H9 (cell line): ENCODE measurements around the gene EMB. TPM values are rescaled to one million over a fixed set of nuclear protein-coding genes. Genes with fewer than 3 reads are reported as not detected.

Experiments used
- DNase-seq: peaks from one replicate; pipeline ENCODE4 v3.0.0-alpha.2; 2017
- H2AFZ ChIP-seq: one replicate; pipeline ENCODE4 v1.6.1; 2013; ENCODE audit warnings: mild to moderate bottlenecking, low read length, control low read depth, moderate library complexity
- H2AK5ac ChIP-seq: 2 replicates; pipeline ENCODE4 v1.6.1; 2013; ENCODE audit warnings: low read length, control low read depth, mixed read lengths; ENCODE audit not compliant: insufficient read length
- H2BK120ac ChIP-seq: one replicate; pipeline ENCODE4 v1.6.1; 2013; ENCODE audit warnings: low read depth, mild to moderate bottlenecking, low read length, control low read depth, inconsistent platforms; ENCODE audit not compliant: poor library complexity, severe bottlenecking
- H2BK12ac ChIP-seq: 2 replicates; pipeline ENCODE4 v1.6.1; 2013; ENCODE audit warnings: low read length, control low read depth, mixed read lengths, low read depth; ENCODE audit not compliant: insufficient read length
- H2BK15ac ChIP-seq: 2 replicates; pipeline ENCODE4 v1.6.1; 2013; ENCODE audit warnings: low read depth, low read length, control low read depth
- H2BK20ac ChIP-seq: one replicate; pipeline ENCODE4 v1.6.1; 2013; ENCODE audit warnings: low read depth, mild to moderate bottlenecking, low read length, control low read depth, inconsistent platforms; ENCODE audit not compliant: poor library complexity, severe bottlenecking
- H2BK5ac ChIP-seq: 2 replicates; pipeline ENCODE4 v1.6.1; 2013; ENCODE audit warnings: low read length, control low read depth, mixed read lengths; ENCODE audit not compliant: insufficient read length
- H3K14ac ChIP-seq: 2 replicates; pipeline ENCODE4 v1.6.1; 2013; ENCODE audit warnings: low read length, control low read depth; ENCODE audit not compliant: insufficient read depth
- H3K18ac ChIP-seq: 2 replicates; pipeline ENCODE4 v1.6.1; 2013; ENCODE audit warnings: low read depth, mild to moderate bottlenecking, mixed read lengths, low read length, control low read depth; ENCODE audit not compliant: insufficient read length
- H3K23ac ChIP-seq: 2 replicates; pipeline ENCODE4 v1.6.1; 2013; ENCODE audit warnings: low read length, control low read depth, mixed read lengths, low read depth; ENCODE audit not compliant: insufficient read length
- H3K23me2 ChIP-seq: 2 replicates; pipeline ENCODE4 v1.6.1; 2013; ENCODE audit warnings: low read depth, mild to moderate bottlenecking, mixed read lengths, low read length, control low read depth; ENCODE audit not compliant: insufficient read length, poor library complexity, severe bottlenecking
- H3K27ac ChIP-seq: 2 replicates; pipeline ENCODE4 v1.5.1; 2013; ENCODE audit warnings: low read length, control low read depth, mixed read lengths, low read depth; ENCODE audit not compliant: insufficient read length
- H3K27me3 ChIP-seq: 2 replicates; pipeline ENCODE4 v1.6.1; 2013; ENCODE audit warnings: low read length, control low read depth, inconsistent platforms; ENCODE audit not compliant: insufficient read depth
- H3K4ac ChIP-seq: 2 replicates; pipeline ENCODE4 v1.6.1; 2013; ENCODE audit warnings: low read depth, mild to moderate bottlenecking, control low read depth, inconsistent platforms, low read length, moderate library complexity
- H3K4me1 ChIP-seq: 2 replicates; pipeline ENCODE4 v1.6.1; 2013; ENCODE audit warnings: low read length, control low read depth, inconsistent platforms; ENCODE audit not compliant: insufficient read depth
- H3K4me2 ChIP-seq: 2 replicates; pipeline ENCODE4 v1.6.1; 2013; ENCODE audit warnings: low read length, control low read depth, mixed read lengths; ENCODE audit not compliant: insufficient read length, insufficient read depth
- H3K56ac ChIP-seq: 2 replicates; pipeline ENCODE4 v1.6.1; 2013; ENCODE audit warnings: low read depth, mild to moderate bottlenecking, mixed read lengths, low read length, control low read depth; ENCODE audit not compliant: insufficient read length
- H3K79me1 ChIP-seq: 2 replicates; pipeline ENCODE4 v1.6.1; 2013; ENCODE audit warnings: low read depth, mild to moderate bottlenecking, moderate library complexity, low read length, control low read depth, inconsistent platforms; ENCODE audit not compliant: insufficient read depth, poor library complexity, severe bottlenecking
- H3K79me2 ChIP-seq: 2 replicates; pipeline ENCODE4 v1.6.1; 2013; ENCODE audit warnings: low read length, control low read depth, inconsistent platforms; ENCODE audit not compliant: insufficient read depth
- H3K9ac ChIP-seq: 2 replicates; pipeline ENCODE4 v1.6.1; 2013; ENCODE audit warnings: low read length, control low read depth, mixed read lengths; ENCODE audit not compliant: insufficient read length; ENCODE audit errors: extremely low read depth
- H3K9me3 ChIP-seq: one replicate; pipeline ENCODE4 v1.6.1; 2013; ENCODE audit warnings: low read depth, low read length, inconsistent platforms; ENCODE audit not compliant: control insufficient read depth
- H3T11ph ChIP-seq: one replicate; pipeline ENCODE4 v1.6.1; 2013; ENCODE audit warnings: mild to moderate bottlenecking, low read length, control low read depth, inconsistent platforms
- H4K20me1 ChIP-seq: one replicate; pipeline ENCODE4 v1.6.1; 2013; ENCODE audit not compliant: control insufficient read depth, insufficient read length, insufficient read depth
- H4K5ac ChIP-seq: 2 replicates; pipeline ENCODE4 v1.6.1; 2013; ENCODE audit warnings: low read depth, mild to moderate bottlenecking, mixed read lengths, low read length, control low read depth; ENCODE audit not compliant: insufficient read length
- H4K8ac ChIP-seq: replicated peaks from 2 replicates; pipeline ENCODE4 v1.6.1; 2013; ENCODE audit warnings: low read length, control low read depth, mixed read lengths, low read depth; ENCODE audit not compliant: insufficient read length
- H4K91ac ChIP-seq: 2 replicates; pipeline ENCODE4 v1.6.1; 2013; ENCODE audit warnings: low read depth, mild to moderate bottlenecking, moderate library complexity, mixed read lengths, low read length, control low read depth; ENCODE audit not compliant: insufficient read length
- H3K27ac Mint-ChIP-seq, 3 experiments: 2 replicates in 2 of 3; 3 replicates in 1 of 3; pipeline ENCODE4 v1.8.0; 2020 to 2021; ENCODE audit warnings: mixed read lengths in 3 of 3, mild to moderate bottlenecking in 1 of 3, moderate library complexity in 1 of 3
- H3K27me3 Mint-ChIP-seq: 2 replicates; pipeline ENCODE4 v1.8.0; 2021; ENCODE audit warnings: low read depth, mild to moderate bottlenecking, moderate library complexity, mixed read lengths
- H3K36me3 Mint-ChIP-seq, 3 experiments: 2 replicates in 2 of 3; 3 replicates in 1 of 3; pipeline ENCODE4 v1.8.0; 2020 to 2021; ENCODE audit warnings: low read depth in 3 of 3, mixed read lengths in 3 of 3; ENCODE audit not compliant: insufficient read depth in 1 of 3
- H3K4me1 Mint-ChIP-seq, 2 experiments: 2 replicates each; pipeline ENCODE4 v1.8.0; 2020; ENCODE audit warnings: mixed read lengths in 2 of 2
- H3K4me3 Mint-ChIP-seq, 2 experiments: 2 replicates in 1 of 2; 3 replicates in 1 of 2; pipeline ENCODE4 v1.8.0; 2020 to 2021; ENCODE audit warnings: mild to moderate bottlenecking in 2 of 2, mixed read lengths in 2 of 2, moderate library complexity in 1 of 2
- H3K9me3 Mint-ChIP-seq, 2 experiments: 2 replicates in 1 of 2; 3 replicates in 1 of 2; pipeline ENCODE4 v1.8.0; 2020; ENCODE audit warnings: mild to moderate bottlenecking in 2 of 2, mixed read lengths in 2 of 2, moderate library complexity in 1 of 2
- WGBS: extraction: QIAGEN DNeasy Blood & Tissue Kit; methylation state at CpG from one replicate; pipeline ENCODE4 v1.1.7; 2013; ENCODE audit warnings: missing lambda C conversion rate, low lambda C conversion rate, mixed read lengths; ENCODE audit not compliant: insufficient read length; ENCODE audit errors: extremely low coverage; 5-methylcytosine and 5-hydroxymethylcytosine counted together
- total RNA-seq: library from RNA; stranded (reverse); gene quantifications from 2 replicates; pipeline ENCODE4 v1.2.1, GENCODE V29; 2021
- TF ChIP-seq, protein P1 (sequence below): fragments of 200-600 bp; sonication (generic); conservative IDR thresholded peaks from 3 replicates; pipeline ENCODE4 v1.8.0; 2021; ENCODE audit warnings: antibody characterized with exemption, mild to moderate bottlenecking

The EMB gene
- total RNA-seq, 1 experiment from 2014 or later, result 39.4 TPM

DNA sequence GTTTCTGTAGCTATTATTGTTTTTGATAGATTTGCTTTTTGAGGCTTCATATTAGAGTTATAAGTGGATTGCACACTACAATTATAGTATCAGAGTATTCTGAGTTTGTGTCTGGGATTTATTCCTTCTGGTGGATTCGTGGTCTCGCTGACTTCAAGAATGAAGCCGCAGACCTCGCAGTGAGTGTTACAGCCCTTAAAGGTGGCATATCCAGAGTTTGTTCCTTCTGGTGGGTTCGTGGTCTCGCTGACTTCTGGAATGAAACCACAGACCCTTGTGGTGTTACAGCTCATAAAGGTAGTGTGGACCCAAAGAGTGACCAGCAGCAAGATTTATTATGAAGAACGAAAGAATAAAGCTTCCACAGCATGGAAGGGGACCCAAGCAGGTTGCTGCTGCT lies 6.9 kb upstream of the EMB start:
- Histone ChIP-seq H4K20me1 (no peaks in the 10 kb centered on the region), H3K79me1 (no peaks in the 10 kb centered on the region), H4K91ac (no peak overlapping the region), H3K56ac (no peak overlapping the region), H3K18ac (no peak overlapping the region), H3K23ac (no peak overlapping the region), H2BK20ac (no peak overlapping the region), H4K5ac (no peak overlapping the region), H3K9me3 (no peaks in the 10 kb centered on the region), H2AK5ac (no peak overlapping the region), H4K8ac (no peak overlapping the region), H3K23me2 (no peaks in the 10 kb centered on the region), H3T11ph (no peak overlapping the region), H3K4ac (no peak overlapping the region), H2AFZ (no peak overlapping the region), H3K27ac (no peak overlapping the region), H2BK120ac (no peak overlapping the region), H3K79me2 (no peaks in the 10 kb centered on the region), H2BK5ac (no peak overlapping the region), H3K4me1 (no peaks in the 10 kb centered on the region), H2BK15ac (no peak overlapping the region), H3K27me3 (no peaks in the 10 kb centered on the region), H2BK12ac (no peak overlapping the region), H3K14ac (no peak overlapping the region), H3K4me2 (no peak overlapping the region), H3K9ac (no peak overlapping the region)
- Mint-ChIP-seq H3K9me3 (peaks cover 17 to 27% of the 10 kb centered on the region in 2 experiments), H3K4me1 (peaks cover 0 to 4% of the 10 kb centered on the region in 2 experiments; a peak in 1 of 4 replicates), H3K36me3 (no peaks in the 10 kb centered on the region; a peak in 2 of 7 replicates), H3K4me3 (no peak overlapping the region), H3K27ac (no peak overlapping the region), H3K27me3 (no peaks in the 10 kb centered on the region)
- TF ChIP-seq, protein P1, sequence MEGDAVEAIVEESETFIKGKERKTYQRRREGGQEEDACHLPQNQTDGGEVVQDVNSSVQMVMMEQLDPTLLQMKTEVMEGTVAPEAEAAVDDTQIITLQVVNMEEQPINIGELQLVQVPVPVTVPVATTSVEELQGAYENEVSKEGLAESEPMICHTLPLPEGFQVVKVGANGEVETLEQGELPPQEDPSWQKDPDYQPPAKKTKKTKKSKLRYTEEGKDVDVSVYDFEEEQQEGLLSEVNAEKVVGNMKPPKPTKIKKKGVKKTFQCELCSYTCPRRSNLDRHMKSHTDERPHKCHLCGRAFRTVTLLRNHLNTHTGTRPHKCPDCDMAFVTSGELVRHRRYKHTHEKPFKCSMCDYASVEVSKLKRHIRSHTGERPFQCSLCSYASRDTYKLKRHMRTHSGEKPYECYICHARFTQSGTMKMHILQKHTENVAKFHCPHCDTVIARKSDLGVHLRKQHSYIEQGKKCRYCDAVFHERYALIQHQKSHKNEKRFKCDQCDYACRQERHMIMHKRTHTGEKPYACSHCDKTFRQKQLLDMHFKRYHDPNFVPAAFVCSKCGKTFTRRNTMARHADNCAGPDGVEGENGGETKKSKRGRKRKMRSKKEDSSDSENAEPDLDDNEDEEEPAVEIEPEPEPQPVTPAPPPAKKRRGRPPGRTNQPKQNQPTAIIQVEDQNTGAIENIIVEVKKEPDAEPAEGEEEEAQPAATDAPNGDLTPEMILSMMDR, result no peak
- no peak for DNase-seq
- no CpG with 5 or more reads among the region's 7 CpGs for WGBS
